Ascending aorta (tissue), 2 donors: Measurements from ENCODE around the gene GLRX2. TPM values are rescaled to one million over a fixed set of nuclear protein-coding genes. Genes with fewer than 3 reads are reported as not detected.

Experiments
- DNase-seq, 2 donors: peaks; one replicate each; pipeline ENCODE4 v3.0.0-alpha.2; 2019; ENCODE audit warnings: low spot score in 2 of 2
- H3K27ac ChIP-seq, 2 donors: fragments of 200-600 bp; sonication (generic); one replicate each; pipeline ENCODE4 v1.5.1; 2016 to 2017; ENCODE audit warnings: mild to moderate bottlenecking in 1 of 2
- H3K27me3 ChIP-seq: fragments of 200-600 bp; sonication (generic); one replicate; pipeline ENCODE4 v1.5.1; 2017
- H3K36me3 ChIP-seq, 2 donors: fragments of 200-600 bp; sonication (generic); one replicate each; pipeline ENCODE4 v1.5.1; 2016
- H3K4me1 ChIP-seq, 2 donors: fragments of 200-600 bp; sonication (generic); one replicate each; pipeline ENCODE4 v1.5.1; 2016 to 2017; ENCODE audit warnings: mild to moderate bottlenecking in 1 of 2
- H3K4me3 ChIP-seq, 2 donors: fragments of 200-600 bp; sonication (generic); one replicate each; pipeline ENCODE4 v1.5.1; 2016 to 2017; ENCODE audit warnings: mild to moderate bottlenecking in 1 of 2
- H3K9me3 ChIP-seq, 2 donors: fragments of 200-600 bp; sonication (generic); one replicate each; pipeline ENCODE4 v1.5.1; 2016
- intact Hi-C: fragments of 100-400 bp; cut with DNase I; formaldehyde crosslinking; loops from one replicate; pipeline ENCODE4 v1.15.1; 2023
- total RNA-seq: library from RNA; depleted of rRNA; stranded (reverse); fragments of >200 nt; gene quantifications from one replicate; pipeline ENCODE4 v1.1.0, GENCODE V29; 2016
- TF ChIP-seq, protein P1 (sequence below), 3 experiments: fragments of 200-600 bp in 2 of 3; fragments of 450-650 bp in 1 of 3; sonication (generic) in 2 of 3; IDR thresholded peaks; one replicate each; pipeline ENCODE4 v1.5.1; 2016 to 2019; ENCODE audit warnings: antibody characterized with exemption in 3 of 3, mild to moderate bottlenecking in 1 of 3, moderate library complexity in 1 of 3

GLRX2 gene
- total RNA-seq, 1 donor from 2014 or later, result 2.8 TPM

DNA sequence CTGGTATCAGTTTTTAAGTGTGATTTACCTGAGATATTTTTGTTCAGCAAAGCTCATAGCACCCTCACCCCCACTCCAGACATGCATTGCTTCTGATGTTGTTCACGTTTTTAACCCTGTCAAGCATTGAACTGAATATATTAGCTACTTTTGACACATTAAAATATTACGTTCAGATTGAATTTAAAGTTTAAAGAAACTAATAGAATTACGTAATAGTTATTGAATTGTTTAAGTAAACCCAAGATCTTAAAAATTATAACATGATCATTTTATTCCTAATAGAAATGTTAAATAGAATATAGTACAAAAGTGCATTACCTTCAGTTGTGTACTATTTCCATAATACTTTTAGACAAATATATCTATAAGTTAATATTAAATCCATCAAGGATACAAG is 18.9 kb downstream of the GLRX2 start:
- Histone ChIP-seq H3K27ac (no peak overlapping the region), H3K9me3 (no peaks in the 10 kb centered on the region), H3K4me1 (no peaks in the 10 kb centered on the region), H3K27me3 (no peaks in the 10 kb centered on the region), H3K36me3 (peaks cover 20 to 44% of the 10 kb centered on the region in 2 donors), H3K4me3 (no peak overlapping the region)
- intact Hi-C loops, result no loop called here
- DNase-seq, result no peak
- TF ChIP-seq, protein P1, sequence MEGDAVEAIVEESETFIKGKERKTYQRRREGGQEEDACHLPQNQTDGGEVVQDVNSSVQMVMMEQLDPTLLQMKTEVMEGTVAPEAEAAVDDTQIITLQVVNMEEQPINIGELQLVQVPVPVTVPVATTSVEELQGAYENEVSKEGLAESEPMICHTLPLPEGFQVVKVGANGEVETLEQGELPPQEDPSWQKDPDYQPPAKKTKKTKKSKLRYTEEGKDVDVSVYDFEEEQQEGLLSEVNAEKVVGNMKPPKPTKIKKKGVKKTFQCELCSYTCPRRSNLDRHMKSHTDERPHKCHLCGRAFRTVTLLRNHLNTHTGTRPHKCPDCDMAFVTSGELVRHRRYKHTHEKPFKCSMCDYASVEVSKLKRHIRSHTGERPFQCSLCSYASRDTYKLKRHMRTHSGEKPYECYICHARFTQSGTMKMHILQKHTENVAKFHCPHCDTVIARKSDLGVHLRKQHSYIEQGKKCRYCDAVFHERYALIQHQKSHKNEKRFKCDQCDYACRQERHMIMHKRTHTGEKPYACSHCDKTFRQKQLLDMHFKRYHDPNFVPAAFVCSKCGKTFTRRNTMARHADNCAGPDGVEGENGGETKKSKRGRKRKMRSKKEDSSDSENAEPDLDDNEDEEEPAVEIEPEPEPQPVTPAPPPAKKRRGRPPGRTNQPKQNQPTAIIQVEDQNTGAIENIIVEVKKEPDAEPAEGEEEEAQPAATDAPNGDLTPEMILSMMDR (IDR thresholded peaks at IDR 0.05), result no peak

DNA sequence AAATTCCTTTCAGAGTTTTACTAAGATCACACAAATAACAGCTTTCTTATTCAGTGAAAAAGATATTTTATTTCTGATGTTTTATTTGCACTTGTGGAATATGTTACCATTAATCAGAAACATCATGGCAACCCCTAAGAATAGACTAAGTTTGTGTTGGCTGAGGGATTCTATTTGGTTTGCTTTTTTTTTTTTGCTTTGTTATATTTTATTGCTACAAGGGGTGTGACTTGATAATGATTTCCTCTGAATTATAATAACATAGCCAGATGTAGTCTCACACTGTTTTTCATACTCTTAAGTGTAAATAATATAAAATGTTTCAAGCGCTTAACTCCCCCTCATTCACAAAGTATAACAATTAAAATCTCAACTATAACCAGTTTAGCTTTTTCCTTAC is 20.0 kb downstream of the GLRX2 start:
- Histone ChIP-seq H3K36me3 (peaks cover 23 to 55% of the 10 kb centered on the region in 2 donors), H3K27ac (no peak overlapping the region), H3K4me3 (no peak overlapping the region), H3K4me1 (no peaks in the 10 kb centered on the region), H3K27me3 (no peaks in the 10 kb centered on the region), H3K9me3 (no peaks in the 10 kb centered on the region)
- no peak for DNase-seq
- TF ChIP-seq, protein P1 (IDR thresholded peaks at IDR 0.05), result no peak
- intact Hi-C loops, result no loop called here

DNA sequence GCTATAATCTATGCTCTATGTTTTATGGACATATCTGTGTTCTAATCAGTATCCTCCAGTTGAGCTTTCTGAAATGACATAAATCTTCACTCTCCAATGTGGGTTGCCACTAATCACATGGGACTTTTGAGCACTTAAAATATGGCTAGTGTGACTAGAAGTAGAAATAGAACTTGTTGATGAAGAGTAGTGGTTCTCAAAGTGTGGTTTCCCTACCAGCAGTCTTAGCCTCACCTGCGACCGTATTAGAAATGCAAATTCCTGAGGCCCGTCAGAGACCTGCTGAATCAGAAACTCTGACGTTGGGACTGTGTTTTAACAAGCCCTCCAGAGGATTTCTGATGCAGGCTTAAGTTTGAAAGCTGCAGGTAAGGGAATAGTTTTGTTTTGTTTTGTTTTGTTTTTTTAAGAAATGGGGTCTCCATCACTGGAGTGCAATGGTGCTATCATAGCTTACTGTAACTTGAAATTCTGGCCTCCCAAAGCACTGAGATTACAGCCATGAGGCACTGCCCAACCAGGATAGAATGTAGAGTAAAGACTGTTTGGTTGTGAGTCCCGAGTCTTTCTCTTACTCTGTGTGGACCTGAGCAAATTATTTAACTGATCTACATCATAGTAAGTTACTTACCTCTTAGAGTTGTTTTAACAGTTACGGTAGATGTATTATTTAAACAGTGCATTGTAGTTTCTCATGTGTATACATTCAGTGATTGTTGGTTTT is 21.7 kb downstream of the GLRX2 start:
- H3K27me3 ChIP-seq, result no peaks in the 10 kb centered on the region
- DNase-seq, result no peak
- no peaks in the 10 kb centered on the region for H3K9me3 ChIP-seq
- intact Hi-C loops, result no loop called here
- no peaks in the 10 kb centered on the region for H3K4me1 ChIP-seq
- no peak overlapping the region for H3K4me3 ChIP-seq
- H3K27ac ChIP-seq, result no peak overlapping the region
- TF ChIP-seq, protein P1 (IDR thresholded peaks at IDR 0.05), result no peak
- peaks cover 27 to 65% of the 10 kb centered on the region in 2 donors for H3K36me3 ChIP-seq

DNA sequence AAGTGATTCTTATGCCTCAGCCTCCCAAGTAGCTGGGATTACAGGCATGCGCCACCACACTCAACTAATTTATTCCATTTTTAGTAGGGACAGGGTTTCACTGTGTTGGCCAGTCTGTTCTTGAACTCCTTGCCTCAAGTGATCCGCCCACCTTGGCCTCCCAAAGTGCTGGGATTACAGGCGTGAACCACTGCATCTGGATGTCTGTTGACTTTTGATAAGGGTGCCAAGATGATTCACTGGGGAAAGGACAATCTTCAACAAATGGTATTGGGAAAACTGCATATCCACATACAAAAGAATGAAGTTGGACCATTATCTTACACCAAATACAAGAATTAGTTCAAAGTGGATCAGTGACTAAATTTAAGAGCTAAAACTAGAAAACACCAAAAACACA is 26.0 kb downstream of the GLRX2 start:
- TF ChIP-seq, protein P1 (IDR thresholded peaks at IDR 0.05), result no peak

DNA sequence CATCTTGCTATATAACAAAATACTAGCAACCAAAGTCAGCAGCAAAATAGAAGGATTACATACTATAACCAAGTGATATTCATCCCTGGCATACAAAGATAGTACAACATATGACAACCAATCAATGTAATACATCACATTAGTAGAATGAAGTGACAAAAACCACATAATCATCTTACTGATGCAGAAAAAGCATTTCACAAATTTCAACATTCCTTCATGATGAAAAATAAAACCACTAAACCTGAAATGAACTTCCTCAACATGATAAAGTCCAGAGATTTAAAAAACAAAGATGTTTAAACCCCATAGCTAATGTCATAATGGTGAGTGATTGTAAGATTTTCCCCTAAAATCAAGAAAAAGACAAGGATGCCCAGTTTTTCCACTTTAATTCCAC is 27.2 kb downstream of the GLRX2 start:
- TF ChIP-seq, protein P1 (IDR thresholded peaks at IDR 0.05), result no peak
- Histone ChIP-seq H3K4me3 (no peak overlapping the region), H3K27me3 (no peaks in the 10 kb centered on the region), H3K9me3 (no peaks in the 10 kb centered on the region), H3K36me3 (peaks cover 34 to 61% of the 10 kb centered on the region in 2 donors), H3K4me1 (no peaks in the 10 kb centered on the region), H3K27ac (no peak overlapping the region)
- DNase-seq, result no peak
- intact Hi-C loops, result no loop called here

More for the DNA sequence above, 26.0 kb downstream of the GLRX2 start:
- Histone ChIP-seq H3K36me3 (peaks cover 34 to 73% of the 10 kb centered on the region in 2 donors), H3K9me3 (no peaks in the 10 kb centered on the region), H3K27me3 (no peaks in the 10 kb centered on the region), H3K27ac (no peak overlapping the region), H3K4me1 (no peaks in the 10 kb centered on the region), H3K4me3 (no peak overlapping the region)
- intact Hi-C loops, result no loop called here
- DNase-seq, result no peak
